Calu3 (cell line): ENCODE measurements around the gene ATP2C2. TPM values are rescaled to one million over a fixed set of nuclear protein-coding genes. Genes with fewer than 3 reads are reported as not detected.
A peak's percentile ranks its signal among the peaks of the same experiment; 100 is the strongest.

Experiments used
- BruUV-seq: library from RNA; stranded (reverse); fragments of 400-500 nt; replicated peaks from 2 replicates; lab custom pipeline; 2021; lab: Mats Ljungman, UMichigan
- CTCF ChIA-PET: fragments of 300-600 bp; sonication (Branson Sonifier 250); formaldehyde crosslinking; loops from one replicate; lab custom pipeline; 2022; ENCODE audit warnings: antibody characterized with exemption; lab: Charles Lee
- DNase-seq: peaks from one replicate; pipeline ENCODE4 v3.0.0; 2022
- H3K27ac Mint-ChIP-seq: one replicate; pipeline ENCODE4 v1.8.0; 2022; ENCODE audit warnings: mixed read lengths; ENCODE audit not compliant: unreplicated experiment
- H3K27me3 Mint-ChIP-seq: one replicate; pipeline ENCODE4 v1.8.0; 2022; ENCODE audit warnings: mixed read lengths; ENCODE audit not compliant: unreplicated experiment
- H3K36me3 Mint-ChIP-seq: one replicate; pipeline ENCODE4 v1.8.0; 2022; ENCODE audit warnings: mild to moderate bottlenecking, moderate library complexity, mixed read lengths; ENCODE audit not compliant: insufficient read depth, unreplicated experiment
- H3K4me1 Mint-ChIP-seq: one replicate; pipeline ENCODE4 v1.8.0; 2022; ENCODE audit warnings: mild to moderate bottlenecking, low read depth, mixed read lengths; ENCODE audit not compliant: unreplicated experiment
- H3K4me3 Mint-ChIP-seq: one replicate; pipeline ENCODE4 v1.8.0; 2022; ENCODE audit warnings: mild to moderate bottlenecking, low read depth, moderate library complexity, mixed read lengths; ENCODE audit not compliant: unreplicated experiment
- H3K9me3 Mint-ChIP-seq: one replicate; pipeline ENCODE4 v1.8.0; 2022; ENCODE audit warnings: low read depth, mixed read lengths; ENCODE audit not compliant: unreplicated experiment
- CTCF ChIP-seq: fragments of 200-600 bp; IDR thresholded peaks from one replicate; pipeline ENCODE4 v1.8.0; 2022; ENCODE audit warnings: antibody characterized with exemption; ENCODE audit not compliant: unreplicated experiment
- intact Hi-C: fragments of 100-400 bp; cut with micrococcal nuclease; formaldehyde crosslinking; loops from one replicate; pipeline ENCODE4 v1.10.0; 2022; ENCODE audit not compliant: unreplicated experiment
- total RNA-seq: library from RNA; stranded (reverse); gene quantifications from 2 replicates; pipeline ENCODE4 v1.2.3, GENCODE V29; 2022

ATP2C2 gene
- total RNA-seq, 1 experiment from 2014 or later, result 30.5 TPM

GRCh38 chr16:84371553-84371865 lies 3.2 kb downstream of the ATP2C2 start:
- no peaks in the 10 kb centered on the region for H3K9me3 Mint-ChIP-seq
- DNase-seq, result no peak
- intact Hi-C loops, result no loop called here
- peaks cover 35% of the 10 kb centered on the region for H3K36me3 Mint-ChIP-seq
- TF ChIP-seq CTCF, result no peak
- H3K27me3 Mint-ChIP-seq, result peaks cover 10% of the 10 kb centered on the region
- H3K27ac Mint-ChIP-seq, result peak overlapping the region; percentile 2
- CTCF ChIA-PET, result no interaction called here
- H3K4me1 Mint-ChIP-seq, result peaks cover 37% of the 10 kb centered on the region
- no peak overlapping the region for H3K4me3 Mint-ChIP-seq
- BruUV-seq, result no TSS peak

GRCh38 chr16:84373907-84374489 lies 5.7 kb downstream of the ATP2C2 start:
- Mint-ChIP-seq H3K27ac (no peak overlapping the region), H3K36me3 (peaks cover 14% of the 10 kb centered on the region), H3K27me3 (no peaks in the 10 kb centered on the region), H3K9me3 (no peaks in the 10 kb centered on the region), H3K4me1 (peaks cover 25% of the 10 kb centered on the region), H3K4me3 (no peak overlapping the region)
- BruUV-seq, result no TSS peak
- no peak for TF ChIP-seq CTCF
- CTCF ChIA-PET, result no interaction called here
- intact Hi-C loops, result no loop called here
- no peak for DNase-seq

- TF ChIP-seq CTCF, result no peak
- intact Hi-C loops, result no loop called here
- no peak for DNase-seq
- no peak overlapping the region for H3K27ac Mint-ChIP-seq
- CTCF ChIA-PET, result no interaction called here
- H3K4me1 Mint-ChIP-seq, result peaks cover 9% of the 10 kb centered on the region
- no peaks in the 10 kb centered on the region for H3K36me3 Mint-ChIP-seq
- H3K4me3 Mint-ChIP-seq, result no peak overlapping the region
- no peaks in the 10 kb centered on the region for H3K27me3 Mint-ChIP-seq
- no TSS peak for BruUV-seq
- no peaks in the 10 kb centered on the region for H3K9me3 Mint-ChIP-seq
Observed at GRCh38 chr16:84378099-84378498, 9.8 kb downstream of the ATP2C2 start.

GRCh38 chr16:84378567-84378966 lies 10.2 kb downstream of the ATP2C2 start:
- Mint-ChIP-seq H3K27ac (no peak overlapping the region), H3K9me3 (no peaks in the 10 kb centered on the region), H3K4me3 (no peak overlapping the region), H3K27me3 (no peaks in the 10 kb centered on the region), H3K4me1 (peaks cover 9% of the 10 kb centered on the region), H3K36me3 (no peaks in the 10 kb centered on the region)
- no TSS peak for BruUV-seq
- no peak for DNase-seq
- CTCF ChIA-PET, result interaction anchor here (0.5 kb wide), 1 partner anchor 187 kb away, joined by 4 read pairs; no protein-coding TSS in a partner anchor
- intact Hi-C loops, result no loop called here
- no peak for TF ChIP-seq CTCF
